CD4-positive, alpha-beta T cell (primary cell): ENCODE measurements around the gene DES. TPM values are rescaled to one million over a fixed set of nuclear protein-coding genes. Genes with fewer than 3 reads are reported as not detected.
A peak's percentile ranks its signal among the peaks of the same experiment; 100 is the strongest.

Source experiments
- ATAC-seq: fragments of 200-7000 bp; cut with Tn5 transposase; one replicate; pipeline ENCODE4 v1.10.0; 2022; ENCODE audit warnings: mild to moderate bottlenecking; ENCODE audit not compliant: poor library complexity
- CTCF ChIA-PET: fragments of 350-600 bp; sonication (Branson Sonifier 250); formaldehyde crosslinking; loops from one replicate; lab custom pipeline; 2021; ENCODE audit warnings: antibody characterized with exemption, inconsistent platforms; lab: Charles Lee
- POLR2A ChIA-PET: fragments of 350-600 bp; sonication (Branson Sonifier 250); formaldehyde crosslinking; loops from one replicate; lab custom pipeline; 2021; ENCODE audit warnings: antibody characterized with exemption, inconsistent platforms; lab: Charles Lee
- DNase-seq, 14 experiments: peaks; one replicate each; pipeline ENCODE4 v3.0.0-alpha.2; 2013 to 2020; ENCODE audit warnings: mixed read lengths in 2 of 14
- H3K27ac ChIP-seq, 2 donors: one replicate each; pipeline versions ENCODE4 v1.5.1 to v1.7.0; 2013; ENCODE audit warnings: low read length in 2 of 2, low read depth in 1 of 2, mild to moderate bottlenecking in 1 of 2
- H3K27me3 ChIP-seq, 2 experiments: 1 replicate in 1 of 2; 2 replicates in 1 of 2; pipeline versions ENCODE4 v1.6.1 to v1.7.0; 2013; ENCODE audit warnings: low read length in 2 of 2, control low read depth in 1 of 2, mild to moderate bottlenecking in 1 of 2, moderate library complexity in 1 of 2; ENCODE audit not compliant: insufficient read depth in 2 of 2, control insufficient read depth in 1 of 2
- H3K36me3 ChIP-seq: one replicate; pipeline ENCODE4 v1.6.1; 2013; ENCODE audit warnings: low read length, control low read depth; ENCODE audit not compliant: insufficient read depth
- H3K4me1 ChIP-seq: one replicate; pipeline ENCODE4 v1.6.1; 2013; ENCODE audit warnings: low read length, control low read depth; ENCODE audit not compliant: insufficient read depth
- H3K4me3 ChIP-seq: one replicate; pipeline ENCODE4 v1.5.1; 2013; ENCODE audit warnings: mild to moderate bottlenecking, low read length, moderate library complexity
- H3K9me3 ChIP-seq, 2 experiments: 1 replicate in 1 of 2; 2 replicates in 1 of 2; pipeline versions ENCODE4 v1.6.1 to v1.7.0; 2013; ENCODE audit warnings: low read length in 2 of 2, mild to moderate bottlenecking in 2 of 2, control low read depth in 1 of 2, moderate library complexity in 1 of 2; ENCODE audit not compliant: control insufficient read depth in 1 of 2, insufficient read depth in 1 of 2
- H3K27ac Mint-ChIP-seq: one replicate; pipeline ENCODE4 v1.8.0; 2020; ENCODE audit warnings: mixed read lengths
- H3K27me3 Mint-ChIP-seq: one replicate; pipeline ENCODE4 v1.8.0; 2021; ENCODE audit warnings: mixed read lengths
- H3K36me3 Mint-ChIP-seq: one replicate; pipeline ENCODE4 v1.8.0; 2021; ENCODE audit warnings: low read depth, mixed read lengths
- H3K4me1 Mint-ChIP-seq: one replicate; pipeline ENCODE4 v1.8.0; 2021; ENCODE audit warnings: low read depth, mixed read lengths
- H3K4me3 Mint-ChIP-seq: one replicate; pipeline ENCODE4 v1.8.0; 2020; ENCODE audit warnings: mild to moderate bottlenecking, mixed read lengths
- H3K9me3 Mint-ChIP-seq: one replicate; pipeline ENCODE4 v1.8.0; 2020; ENCODE audit warnings: mixed read lengths
- CTCF ChIP-seq: fragments of 200-600 bp; IDR thresholded peaks from one replicate; pipeline ENCODE4 v1.8.0; 2022; ENCODE audit warnings: antibody characterized with exemption, mild to moderate bottlenecking
- intact Hi-C, 2 experiments: fragments of 100-400 bp; cut with DNase I in 1 of 2; cut with micrococcal nuclease in 1 of 2; formaldehyde crosslinking; loops; one replicate each; pipeline versions ENCODE4 v1.15.1 to v1.9.0; 2023 to 2025; cut with DNase I, micrococcal nuclease
- total RNA-seq, 174 experiments: library from RNA in 2 of 174; stranded (reverse) in 2 of 174; gene quantifications; one replicate each; pipeline ENCODE4 v1.2.3 and lab custom pipeline; 2021 to 2026

Gene DES
- total RNA-seq, 2 experiments from 2014 or later = not detected

- H3K36me3 Mint-ChIP-seq = peaks cover 54% of the 10 kb centered on the region
- POLR2A ChIA-PET = interaction anchor here (0.6 to 4.3 kb wide), 14 partner anchors 8 to 1100 kb away, joined by 3 to 24 read pairs (median 10); partner anchors contain the start of genes BCS1L, CHPF, CNPPD1 and DNAJB2
Measured at GRCh38 chr2:219386532-219387280, 31.5 kb upstream of the DES start.

GRCh38 chr2:219387306-219388120 lies 30.7 kb upstream of the DES start, which contains the start of gene DNPEP:
Gene DNPEP (minus strand): TSS chr2:219387912. CDS start chr2:219387794, 118 bp downstream.
- CTCF ChIA-PET = interaction anchor here (1.0 to 2.8 kb wide), 11 partner anchors 15 to 677 kb away, joined by 3 to 22 read pairs (median 7); partner anchors contain the start of genes CHPF, DNAJB2, TMEM198 and TTLL4
- ATAC-seq (peak; percentile 54), DNase-seq (peak in 12 of 14 experiments; percentile 87 to 98 (median 95))
- H3K27me3 ChIP-seq = no peaks in the 10 kb centered on the region
- intact Hi-C loops = loop anchor here (2.0 to 10.0 kb wide), 11 partner anchors 55 to 820 kb away; partner anchors contain the start of genes DNAJB2 (in 2 of the 2), BCS1L (in 1 of the 2), CHPF (in 1 of the 2) and CNOT9 (in 1 of the 2)
- peaks cover 46% of the 10 kb centered on the region for H3K36me3 Mint-ChIP-seq
- no peaks in the 10 kb centered on the region for H3K27me3 Mint-ChIP-seq
- H3K4me3 ChIP-seq = peak within 1 kb of the TSS; percentile 97
- no peaks in the 10 kb centered on the region for H3K9me3 Mint-ChIP-seq
- no peak for TF ChIP-seq CTCF
- POLR2A ChIA-PET = interaction anchor here (0.6 to 4.3 kb wide), 28 partner anchors 9 to 1118 kb away, joined by 3 to 24 read pairs (median 5); partner anchors contain the start of genes AAMP, ANKZF1, ATG9A and BCS1L
- H3K4me1 ChIP-seq = peaks cover 26% of the 10 kb centered on the region
- peaks cover 22% of the 10 kb centered on the region for H3K4me1 Mint-ChIP-seq
- H3K27ac ChIP-seq = peak within 1 kb of the TSS; percentile 84 to 88
- no peaks in the 10 kb centered on the region for H3K9me3 ChIP-seq
- H3K36me3 ChIP-seq = peaks cover 42% of the 10 kb centered on the region
- peak within 1 kb of the TSS; percentile 95 for H3K4me3 Mint-ChIP-seq
- H3K27ac Mint-ChIP-seq = peak within 1 kb of the TSS; percentile 95

More at GRCh38 chr2:219386532-219387280, 31.5 kb upstream of the DES start:
- Histone ChIP-seq H3K27ac (peak overlapping the region; percentile 84 to 88), H3K9me3 (no peaks in the 10 kb centered on the region), H3K27me3 (no peaks in the 10 kb centered on the region), H3K36me3 (peaks cover 50% of the 10 kb centered on the region), H3K4me3 (peak overlapping the region; percentile 97), H3K4me1 (peaks cover 26% of the 10 kb centered on the region)
- Mint-ChIP-seq H3K27ac (peak overlapping the region; percentile 95), H3K4me1 (peaks cover 22% of the 10 kb centered on the region), H3K27me3 (no peaks in the 10 kb centered on the region), H3K9me3 (no peaks in the 10 kb centered on the region), H3K4me3 (peak overlapping the region; percentile 95)
- TF ChIP-seq CTCF = no peak
- DNase-seq (peak in 4 of 14 experiments; percentile 13 to 43 (median 22)), ATAC-seq (no peak)
- CTCF ChIA-PET = interaction anchor here (1.1 to 2.8 kb wide), 5 partner anchors 92 to 676 kb away, joined by 3 to 22 read pairs (median 9); partner anchors contain the start of genes CHPF, TMEM198, TTLL4 and ZFAND2B
- intact Hi-C loops = loop anchor here (2.0 to 10.0 kb wide), 10 partner anchors 56 to 819 kb away; partner anchors contain the start of genes DNAJB2 (in 2 of the 2), BCS1L (in 1 of the 2), CHPF (in 1 of the 2) and CNOT9 (in 1 of the 2)
